WERI-Rb-1 (cell line): ENCODE data around the gene ESYT1.

Experiments used
- DNase-seq: peaks from one replicate; pipeline ENCODE4 v3.0.0-alpha.2; 2020
- H3K27ac ChIP-seq: fragments of 250-450 bp; sonication (Bioruptor Pico); 2 replicates; pipeline ENCODE4 v1.5.1; 2020; ENCODE audit warnings: mild to moderate bottlenecking, moderate library complexity
- H3K27me3 ChIP-seq: fragments of 250-450 bp; sonication (Bioruptor Pico); 2 replicates; pipeline ENCODE4 v1.5.1; 2021; ENCODE audit warnings: mild to moderate bottlenecking, low read depth, moderate library complexity; ENCODE audit not compliant: insufficient read depth, severe bottlenecking
- H3K36me3 ChIP-seq: fragments of 250-450 bp; sonication (Bioruptor Pico); 2 replicates; pipeline ENCODE4 v1.5.1; 2020; ENCODE audit warnings: mild to moderate bottlenecking, moderate library complexity
- H3K4me3 ChIP-seq: 2 replicates; pipeline ENCODE4 v1.5.1; 2011; ENCODE audit warnings: low read depth, mild to moderate bottlenecking, control low read depth, low read length
- H3K9me3 ChIP-seq: fragments of 250-450 bp; sonication (Bioruptor Pico); 2 replicates; pipeline ENCODE4 v1.5.1; 2021; ENCODE audit warnings: mild to moderate bottlenecking, moderate library complexity; ENCODE audit not compliant: severe bottlenecking
- TF ChIP-seq, protein P1 (sequence below): IDR thresholded peaks from 2 replicates; pipeline ENCODE4 v1.5.1; 2011; ENCODE audit warnings: low read depth, mild to moderate bottlenecking, control low read depth, inconsistent platforms, low read length

The ESYT1 gene

GRCh38 chr12:56117778-56118687 lies 10.0 kb upstream of the ESYT1 start, which contains the start of gene ZC3H10:
Gene ZC3H10 (plus strand): TSS chr12:56118266. CDS start chr12:56120563, 2,297 bp downstream.
- peak within 1 kb of the TSS; percentile 89 for H3K27ac ChIP-seq
- peaks cover 36% of the 10 kb centered on the region for H3K36me3 ChIP-seq
- TF ChIP-seq, protein P1, sequence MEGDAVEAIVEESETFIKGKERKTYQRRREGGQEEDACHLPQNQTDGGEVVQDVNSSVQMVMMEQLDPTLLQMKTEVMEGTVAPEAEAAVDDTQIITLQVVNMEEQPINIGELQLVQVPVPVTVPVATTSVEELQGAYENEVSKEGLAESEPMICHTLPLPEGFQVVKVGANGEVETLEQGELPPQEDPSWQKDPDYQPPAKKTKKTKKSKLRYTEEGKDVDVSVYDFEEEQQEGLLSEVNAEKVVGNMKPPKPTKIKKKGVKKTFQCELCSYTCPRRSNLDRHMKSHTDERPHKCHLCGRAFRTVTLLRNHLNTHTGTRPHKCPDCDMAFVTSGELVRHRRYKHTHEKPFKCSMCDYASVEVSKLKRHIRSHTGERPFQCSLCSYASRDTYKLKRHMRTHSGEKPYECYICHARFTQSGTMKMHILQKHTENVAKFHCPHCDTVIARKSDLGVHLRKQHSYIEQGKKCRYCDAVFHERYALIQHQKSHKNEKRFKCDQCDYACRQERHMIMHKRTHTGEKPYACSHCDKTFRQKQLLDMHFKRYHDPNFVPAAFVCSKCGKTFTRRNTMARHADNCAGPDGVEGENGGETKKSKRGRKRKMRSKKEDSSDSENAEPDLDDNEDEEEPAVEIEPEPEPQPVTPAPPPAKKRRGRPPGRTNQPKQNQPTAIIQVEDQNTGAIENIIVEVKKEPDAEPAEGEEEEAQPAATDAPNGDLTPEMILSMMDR: peak; percentile 53
- no peaks in the 10 kb centered on the region for H3K27me3 ChIP-seq
- peaks cover 6% of the 10 kb centered on the region for H3K9me3 ChIP-seq
- peak within 1 kb of the TSS; percentile 96 for H3K4me3 ChIP-seq
- peak; percentile 98 for DNase-seq

GRCh38 chr12:56118688-56119357 lies 9.2 kb upstream of the ESYT1 start:
- DNase-seq: no peak
- Histone ChIP-seq H3K4me3 (peak overlapping the region; percentile 83), H3K27me3 (no peaks in the 10 kb centered on the region), H3K27ac (peak overlapping the region; percentile 79), H3K36me3 (peaks cover 30% of the 10 kb centered on the region), H3K9me3 (peaks cover 6% of the 10 kb centered on the region)
- TF ChIP-seq, protein P1: no peak

- TF ChIP-seq, protein P1: peak; percentile 68
- H3K27ac ChIP-seq: no peak overlapping the region
These were observed 8.7 kb upstream of the ESYT1 start for GRCh38 chr12:56119361-56119796.

GRCh38 chr12:56120158-56120846 lies 7.8 kb upstream of the ESYT1 start:
- DNase-seq: no peak
- Histone ChIP-seq H3K4me3 (no peak overlapping the region), H3K9me3 (peaks cover 6% of the 10 kb centered on the region), H3K27ac (no peak overlapping the region), H3K27me3 (no peaks in the 10 kb centered on the region), H3K36me3 (peaks cover 24% of the 10 kb centered on the region)
- TF ChIP-seq, protein P1: no peak

More at GRCh38 chr12:56119361-56119796, 8.7 kb upstream of the ESYT1 start:
- DNase-seq: peak; percentile 84
- H3K36me3 ChIP-seq: peaks cover 24% of the 10 kb centered on the region
- peaks cover 6% of the 10 kb centered on the region for H3K9me3 ChIP-seq
- H3K27me3 ChIP-seq: no peaks in the 10 kb centered on the region
- H3K4me3 ChIP-seq: peak overlapping the region; percentile 83

GRCh38 chr12:56121204-56121870 lies 6.7 kb upstream of the ESYT1 start:
- Histone ChIP-seq H3K4me3 (no peak overlapping the region), H3K9me3 (no peaks in the 10 kb centered on the region), H3K27me3 (no peaks in the 10 kb centered on the region), H3K27ac (no peak overlapping the region), H3K36me3 (peaks cover 24% of the 10 kb centered on the region)
- TF ChIP-seq, protein P1: no peak
- DNase-seq: no peak
